ENCODE results near the gene SYT11.
"Not testable (repeated sequence)": the region's sequence is repeated elsewhere in the genome, so short reads cannot be mapped to it uniquely, and the experiment has no call there.

Gene SYT11, protein sequence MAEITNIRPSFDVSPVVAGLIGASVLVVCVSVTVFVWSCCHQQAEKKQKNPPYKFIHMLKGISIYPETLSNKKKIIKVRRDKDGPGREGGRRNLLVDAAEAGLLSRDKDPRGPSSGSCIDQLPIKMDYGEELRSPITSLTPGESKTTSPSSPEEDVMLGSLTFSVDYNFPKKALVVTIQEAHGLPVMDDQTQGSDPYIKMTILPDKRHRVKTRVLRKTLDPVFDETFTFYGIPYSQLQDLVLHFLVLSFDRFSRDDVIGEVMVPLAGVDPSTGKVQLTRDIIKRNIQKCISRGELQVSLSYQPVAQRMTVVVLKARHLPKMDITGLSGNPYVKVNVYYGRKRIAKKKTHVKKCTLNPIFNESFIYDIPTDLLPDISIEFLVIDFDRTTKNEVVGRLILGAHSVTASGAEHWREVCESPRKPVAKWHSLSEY

DNA sequence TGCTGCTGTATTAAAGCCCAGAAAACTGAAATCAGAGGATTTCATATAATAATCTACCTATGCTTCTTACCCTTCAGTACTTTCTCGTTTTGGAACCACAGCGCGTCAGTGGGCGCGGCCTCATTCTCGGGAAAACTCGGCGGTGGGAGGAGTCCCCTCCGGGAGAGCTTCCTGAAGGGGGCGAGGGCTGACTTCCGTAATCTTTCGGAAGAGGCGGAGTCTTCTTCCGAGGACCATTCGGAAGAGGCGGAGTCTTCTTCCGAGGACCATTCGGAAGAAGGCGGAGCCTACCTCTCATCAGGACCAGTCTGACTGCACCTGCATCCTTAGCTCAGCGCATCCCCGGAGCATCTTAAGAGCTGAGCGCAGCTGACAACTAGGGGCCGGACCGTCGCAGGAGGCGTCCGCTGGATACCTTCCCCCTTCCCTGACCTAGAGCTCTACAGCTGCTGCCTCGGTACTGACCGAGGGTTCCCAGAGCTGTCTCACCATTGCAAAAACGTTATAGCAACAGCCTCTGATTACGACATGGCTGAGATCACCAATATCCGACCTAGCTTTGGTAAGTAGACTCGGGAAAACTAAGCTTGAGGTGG lies at the start of gene SYT11:
Gene SYT11, plus strand, starts transcription at position 334 of the 596 bp plus-strand sequence. Its CDS starts 195 bp downstream, at position 529.
- peak; percentile 85 for DNase-seq (ENCODE audit: low spot score)

DNA sequence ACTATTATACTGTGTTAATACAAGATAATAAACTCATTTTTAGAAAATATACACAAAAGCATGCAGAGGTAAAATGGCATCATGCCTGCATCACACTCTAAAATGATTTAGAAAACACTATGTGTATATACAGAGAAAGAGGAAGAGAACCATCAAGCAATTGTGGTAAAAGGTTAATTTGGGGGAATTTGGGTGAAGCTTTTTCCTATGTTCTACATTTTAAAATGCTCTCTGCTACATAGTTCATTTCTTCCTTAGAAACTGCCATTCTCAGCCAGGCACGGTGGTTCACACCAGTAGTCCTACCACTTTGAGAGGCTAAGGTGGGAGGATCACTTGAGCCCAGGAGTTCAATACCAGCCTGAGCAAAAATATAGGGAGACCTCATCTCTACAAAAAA lies 46.5 kb upstream of the SYT11 start:
- no peak for DNase-seq (ENCODE audit: low spot score)

DNA sequence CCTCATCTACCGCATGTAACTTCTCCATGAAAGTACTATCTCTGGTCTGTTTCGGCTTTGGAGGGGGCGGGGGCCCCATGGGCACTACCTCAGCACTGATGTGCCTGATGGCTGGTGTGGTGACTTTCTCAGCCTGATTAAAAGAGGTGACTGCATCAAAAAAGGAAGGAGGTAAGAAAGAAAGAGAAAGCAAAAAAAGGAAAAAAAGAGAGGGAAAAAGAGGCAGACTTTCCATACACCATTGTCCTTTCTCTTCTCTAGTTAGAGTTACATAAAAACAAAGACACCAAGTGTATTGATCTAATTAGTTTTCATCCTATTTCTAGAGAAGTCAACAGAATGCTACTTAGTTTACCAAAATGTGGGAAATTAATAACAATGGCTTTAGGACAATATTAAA lies 45.7 kb upstream of the SYT11 start:
- no peak for DNase-seq (ENCODE audit: low spot score)

DNA sequence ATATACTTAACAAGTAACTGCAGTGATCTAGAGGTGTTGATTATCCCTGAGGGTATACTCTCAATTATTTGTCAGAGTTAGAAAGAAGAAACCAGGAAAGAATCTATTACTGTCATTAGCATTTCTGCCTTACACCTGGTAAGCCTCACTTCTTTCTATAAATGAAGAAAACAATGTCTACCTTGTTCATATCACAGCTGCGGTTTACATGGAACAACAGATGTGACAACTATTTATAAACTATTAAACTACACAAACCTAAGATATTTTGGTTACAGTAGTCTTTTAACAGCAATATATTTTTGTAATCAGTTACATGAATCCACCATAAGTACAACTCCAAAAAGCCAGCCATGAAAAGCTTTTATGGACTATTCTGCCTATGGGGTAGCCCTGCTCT lies 43.0 kb upstream of the SYT11 start:
- DNase-seq (ENCODE audit: low spot score) = no peak

DNA sequence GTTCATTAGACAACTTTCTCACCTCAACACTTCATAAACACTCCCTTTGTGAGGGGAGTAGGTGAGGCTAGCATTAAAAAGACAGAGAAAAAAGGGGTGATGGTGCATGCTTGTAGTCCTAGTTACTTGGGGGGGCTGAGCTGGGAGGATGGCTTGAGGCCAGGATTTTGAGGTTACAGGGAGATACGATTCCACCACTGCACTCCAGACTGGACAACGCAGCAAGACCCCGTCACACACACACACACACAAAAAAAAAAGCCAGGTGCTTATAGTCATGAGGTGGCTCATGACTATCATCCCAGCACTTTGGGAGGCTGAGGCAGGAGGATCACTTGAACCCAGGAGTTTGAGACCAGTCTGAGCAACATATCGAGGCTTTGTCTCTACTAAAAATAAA lies 31.9 kb upstream of the SYT11 start:
- DNase-seq (ENCODE audit: low spot score) = no peak

DNA sequence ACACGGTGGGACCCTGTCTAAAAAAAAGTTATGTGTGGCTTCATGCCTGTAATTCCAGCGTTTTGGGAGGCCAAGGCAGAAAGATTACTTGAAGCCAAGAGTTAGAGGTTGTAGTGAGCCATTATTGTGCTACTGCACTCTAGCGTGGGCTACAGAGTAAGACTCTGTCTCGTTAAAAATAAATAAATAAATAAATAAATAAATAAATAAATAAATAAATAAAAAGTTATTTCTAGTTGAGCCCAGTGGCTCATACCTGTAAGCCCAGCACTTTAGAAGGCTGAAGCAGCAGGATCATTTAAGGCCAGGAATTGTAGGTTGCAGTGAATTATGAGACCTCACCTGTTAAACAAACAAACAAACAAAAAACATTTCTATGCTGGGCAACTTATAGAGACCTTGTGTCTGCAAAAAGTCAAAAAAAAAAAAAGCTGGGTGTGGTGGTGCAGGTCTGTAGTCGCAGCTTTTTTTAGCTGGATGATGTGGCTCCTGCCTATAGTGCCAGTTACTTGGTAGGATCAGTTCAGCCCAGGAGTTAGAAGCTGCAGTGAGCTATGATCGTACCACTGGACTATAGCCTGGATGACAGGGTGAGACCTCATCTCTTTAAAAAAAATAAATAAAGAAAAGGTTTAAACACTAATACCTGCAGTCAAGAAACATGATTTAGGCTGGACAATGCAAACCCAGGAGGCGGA lies 27.9 kb upstream of the SYT11 start:
- no peak for DNase-seq (ENCODE audit: low spot score)

DNA sequence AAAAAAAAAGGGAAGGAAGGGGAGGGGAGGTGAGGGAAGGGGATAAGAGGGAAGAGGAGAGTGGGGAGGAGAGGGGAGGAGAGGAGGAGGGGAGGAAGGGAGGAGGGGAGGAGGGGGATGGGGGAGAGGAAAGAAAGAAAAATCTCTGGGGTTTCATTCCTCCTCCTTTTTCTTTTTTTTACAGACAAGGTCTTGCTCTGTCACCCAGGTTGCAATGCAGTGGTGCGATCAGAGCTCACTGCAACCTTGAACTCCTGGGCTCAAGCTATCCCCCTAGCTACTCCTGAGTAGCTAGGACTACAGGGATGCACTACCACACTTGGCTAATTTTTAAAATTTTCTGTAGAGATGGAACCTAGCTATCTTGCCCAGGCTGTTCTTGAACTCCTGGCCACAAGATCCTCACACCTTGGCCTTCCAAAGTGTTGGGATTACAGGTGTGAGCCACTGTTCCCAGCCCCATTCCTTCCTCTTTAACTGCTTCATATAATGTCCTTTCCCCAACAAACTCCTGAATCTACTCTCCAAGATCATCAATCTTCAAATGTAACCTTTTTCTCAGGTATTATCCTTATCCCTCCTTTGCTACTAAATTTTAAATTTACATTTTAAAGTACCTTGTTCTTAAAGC lies 25.6 kb upstream of the SYT11 start:
- no peak for DNase-seq (ENCODE audit: low spot score)

DNA sequence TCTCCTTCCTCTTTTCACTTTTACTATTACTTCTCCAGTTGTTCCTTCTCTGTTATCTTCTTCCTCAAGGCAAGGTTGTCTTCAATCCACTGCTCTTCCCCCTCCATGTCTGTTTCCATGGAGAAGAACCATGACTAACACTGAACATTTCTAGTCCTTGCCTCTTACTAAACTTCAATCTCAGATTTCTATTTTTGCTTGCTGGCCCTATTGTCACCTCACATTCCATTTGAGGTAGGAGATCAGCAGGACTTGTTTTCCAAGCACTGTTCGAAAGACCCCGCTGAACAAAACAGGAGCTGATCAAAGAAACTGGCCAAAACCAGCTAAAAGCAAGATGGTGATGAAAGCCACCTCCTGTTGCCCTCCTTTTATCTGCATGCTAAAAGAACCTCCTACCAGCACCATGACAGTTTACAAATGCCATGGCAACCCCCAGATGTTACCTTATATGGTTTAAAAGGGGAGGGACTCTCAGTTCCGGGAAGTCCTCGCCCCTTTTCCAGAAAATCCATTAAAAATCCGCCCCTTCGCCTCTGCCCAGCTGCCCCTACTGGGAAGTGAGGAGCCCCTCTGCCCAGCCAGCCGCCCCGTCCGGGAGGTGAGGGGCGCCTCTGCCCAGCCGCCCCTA lies 25.0 kb upstream of the SYT11 start:
- no peak for DNase-seq (ENCODE audit: low spot score)

DNA sequence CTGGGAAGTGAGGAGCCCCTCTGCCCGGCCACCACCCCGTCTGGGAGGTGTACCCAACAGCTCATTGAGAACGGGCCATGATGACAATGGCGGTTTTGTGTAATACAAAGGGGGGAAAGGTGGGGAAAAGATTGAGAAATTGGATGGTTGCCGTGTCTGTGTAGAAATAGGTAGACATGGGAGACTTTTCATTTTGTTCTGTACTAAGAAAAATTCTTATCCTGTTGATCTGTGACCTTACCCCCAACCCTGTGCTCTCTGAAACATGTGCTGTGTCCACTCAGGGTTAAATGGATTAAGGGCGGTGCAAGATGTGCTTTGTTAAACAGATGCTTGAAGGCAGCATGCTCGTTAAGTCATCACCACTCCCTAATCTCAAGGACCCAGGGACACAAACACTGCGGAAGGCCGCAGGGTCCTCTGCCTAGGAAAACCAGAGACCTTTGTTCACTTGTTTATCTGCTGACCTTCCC lies 24.4 kb upstream of the SYT11 start:
- DNase-seq (ENCODE audit: low spot score) = not testable (repeated sequence)

DNA sequence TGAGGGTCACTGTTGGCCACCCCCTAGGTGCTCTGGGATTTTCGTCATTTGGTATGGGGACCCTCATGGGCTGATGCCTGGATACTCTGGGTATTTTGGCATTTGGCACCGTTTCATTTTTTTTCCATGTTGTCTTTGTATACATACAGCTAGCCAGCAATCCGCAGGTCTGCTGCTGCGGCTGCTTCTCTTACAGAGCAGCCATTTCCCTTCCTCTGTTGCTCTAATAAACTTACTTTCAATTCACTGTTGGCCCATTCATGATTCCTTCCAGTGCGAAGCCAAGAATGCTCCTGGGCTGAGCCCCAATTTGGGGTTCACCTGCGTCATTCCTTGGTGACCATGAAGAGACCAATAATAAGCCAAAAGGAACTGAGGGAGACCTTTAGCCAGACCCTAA lies 23.8 kb upstream of the SYT11 start:
- DNase-seq (ENCODE audit: low spot score) = no peak

DNA sequence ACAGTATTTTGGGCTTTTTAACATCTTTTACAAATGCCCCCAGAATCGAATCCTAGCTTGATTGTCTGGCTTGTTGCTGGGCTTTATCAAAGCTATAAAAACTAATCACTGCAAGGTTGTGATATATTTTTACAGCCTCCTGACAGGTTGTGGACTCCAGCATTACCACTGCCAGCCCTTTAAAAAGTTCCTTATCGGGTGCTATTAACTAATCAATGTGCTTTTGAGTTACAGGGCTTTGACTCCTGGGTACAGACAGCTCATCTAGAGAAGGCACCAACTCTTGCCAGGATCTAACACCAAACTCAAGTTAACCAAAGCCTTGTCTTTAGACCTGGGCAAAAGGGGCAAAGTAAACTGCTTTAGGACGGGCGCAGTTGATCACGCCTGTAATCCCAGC lies 19.0 kb upstream of the SYT11 start:
- no peak for DNase-seq (ENCODE audit: low spot score)

DNA sequence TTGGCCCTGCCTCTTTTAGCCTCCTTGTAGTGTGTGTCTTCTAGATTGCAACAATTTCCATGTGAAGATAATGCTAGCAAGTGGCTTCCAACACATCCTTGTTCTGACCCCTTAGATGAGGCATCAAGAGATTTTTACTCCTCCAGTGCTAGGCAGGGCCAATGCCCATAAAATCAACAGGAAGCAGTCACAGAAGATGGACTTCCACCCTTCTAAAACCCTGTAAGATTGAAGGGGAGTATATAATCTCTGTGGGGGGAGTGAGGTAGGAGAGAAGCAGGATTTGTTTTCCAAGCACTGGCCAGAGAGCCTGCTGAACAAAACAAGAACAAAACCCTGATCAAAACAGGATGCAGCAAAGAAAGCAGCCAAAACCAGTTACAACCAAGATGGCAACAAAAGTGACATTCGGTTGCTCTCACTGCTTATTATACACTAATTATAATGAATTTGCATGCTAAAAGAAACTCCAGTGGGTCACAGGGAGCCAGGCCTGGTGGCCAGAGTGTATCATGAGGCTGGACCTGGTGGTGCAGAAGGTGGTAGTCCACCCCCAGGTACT lies 14.4 kb upstream of the SYT11 start:
- DNase-seq (ENCODE audit: low spot score) = no peak

DNA sequence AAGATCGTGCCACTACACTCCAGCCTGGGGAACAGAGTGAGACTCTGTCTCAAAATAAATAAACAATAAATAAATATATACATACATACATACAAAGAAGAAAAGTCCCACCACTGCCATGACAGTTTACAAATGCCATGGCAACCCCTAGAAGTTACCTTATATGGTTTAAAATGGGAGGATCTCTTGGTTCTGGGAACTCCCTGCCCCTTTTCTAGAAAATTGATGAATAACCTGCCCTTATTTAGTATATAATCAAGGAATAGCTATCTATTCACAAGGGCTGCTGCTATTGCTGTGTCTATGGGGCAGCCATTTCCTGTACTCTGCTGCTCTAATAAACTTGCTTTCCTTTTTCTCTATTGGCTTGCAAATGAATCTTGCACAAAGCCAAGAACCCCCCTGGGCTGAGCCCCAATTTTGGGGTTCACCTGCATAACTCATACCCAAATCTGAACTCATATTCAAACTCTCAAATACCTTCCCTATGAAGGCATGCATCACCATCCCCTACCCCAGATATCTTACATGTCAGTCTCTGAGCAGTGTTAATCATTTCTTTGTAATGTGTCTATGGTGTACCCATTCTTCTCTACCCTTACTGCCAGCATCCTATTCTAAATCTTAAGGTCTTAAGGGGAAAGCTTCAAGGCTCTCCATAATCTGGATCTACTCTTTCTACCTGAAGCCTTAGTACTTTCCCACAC lies 11.4 kb upstream of the SYT11 start:
- DNase-seq (ENCODE audit: low spot score) = no peak

DNA sequence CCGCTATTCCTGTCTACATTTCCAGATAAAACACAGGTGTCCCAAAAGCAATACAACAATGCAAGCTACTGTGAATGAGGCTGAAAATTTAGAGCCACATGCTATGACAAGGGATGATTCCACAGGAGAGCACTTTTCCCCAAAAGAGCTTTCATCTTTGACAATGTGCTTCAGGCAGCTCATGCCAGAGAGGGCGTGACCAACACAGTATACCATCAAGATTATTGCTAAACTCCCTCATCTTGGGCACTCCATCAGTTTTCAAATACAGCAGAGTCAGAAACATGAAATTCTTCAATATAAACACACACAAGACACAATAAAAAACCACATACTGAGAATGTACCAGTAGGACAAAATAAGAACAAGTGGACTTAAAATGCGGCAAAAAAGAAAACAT lies 9.0 kb upstream of the SYT11 start:
- no peak for DNase-seq (ENCODE audit: low spot score)

DNA sequence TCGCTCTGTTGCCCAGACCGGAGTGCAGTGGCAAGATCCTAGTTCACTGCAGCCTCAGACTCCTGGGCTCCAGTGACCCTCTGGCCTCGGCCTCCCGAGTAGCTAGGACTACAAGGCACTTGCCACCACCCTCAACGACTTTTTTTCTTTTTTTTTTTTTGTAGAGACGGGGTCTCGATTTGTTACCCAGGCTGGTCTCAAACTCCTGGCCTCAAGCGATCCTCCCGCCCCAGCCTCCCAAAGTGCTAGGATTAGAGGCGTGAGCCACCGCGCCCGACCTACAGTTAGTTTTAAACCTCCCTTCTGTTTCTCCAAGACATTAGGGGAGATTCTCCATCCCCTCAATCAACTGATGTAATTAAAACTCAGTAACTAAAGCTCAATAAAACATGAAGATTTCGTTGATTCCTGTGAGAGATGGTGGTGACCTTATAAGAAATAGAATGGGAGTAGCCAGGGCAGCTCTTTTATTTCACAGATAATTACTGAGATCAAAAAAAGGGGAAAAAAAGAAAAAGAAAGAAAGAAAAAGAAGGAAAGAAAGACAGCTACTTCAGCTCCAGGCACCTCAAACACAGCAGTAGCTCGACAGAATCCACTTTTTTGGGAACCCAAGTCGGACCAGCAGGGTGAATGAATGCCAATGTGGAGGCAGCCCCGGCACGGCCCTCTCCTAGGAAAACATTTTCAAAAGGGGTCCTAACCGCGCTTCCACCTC lies 3.0 kb upstream of the SYT11 start:
- no peak for DNase-seq (ENCODE audit: low spot score)

DNA sequence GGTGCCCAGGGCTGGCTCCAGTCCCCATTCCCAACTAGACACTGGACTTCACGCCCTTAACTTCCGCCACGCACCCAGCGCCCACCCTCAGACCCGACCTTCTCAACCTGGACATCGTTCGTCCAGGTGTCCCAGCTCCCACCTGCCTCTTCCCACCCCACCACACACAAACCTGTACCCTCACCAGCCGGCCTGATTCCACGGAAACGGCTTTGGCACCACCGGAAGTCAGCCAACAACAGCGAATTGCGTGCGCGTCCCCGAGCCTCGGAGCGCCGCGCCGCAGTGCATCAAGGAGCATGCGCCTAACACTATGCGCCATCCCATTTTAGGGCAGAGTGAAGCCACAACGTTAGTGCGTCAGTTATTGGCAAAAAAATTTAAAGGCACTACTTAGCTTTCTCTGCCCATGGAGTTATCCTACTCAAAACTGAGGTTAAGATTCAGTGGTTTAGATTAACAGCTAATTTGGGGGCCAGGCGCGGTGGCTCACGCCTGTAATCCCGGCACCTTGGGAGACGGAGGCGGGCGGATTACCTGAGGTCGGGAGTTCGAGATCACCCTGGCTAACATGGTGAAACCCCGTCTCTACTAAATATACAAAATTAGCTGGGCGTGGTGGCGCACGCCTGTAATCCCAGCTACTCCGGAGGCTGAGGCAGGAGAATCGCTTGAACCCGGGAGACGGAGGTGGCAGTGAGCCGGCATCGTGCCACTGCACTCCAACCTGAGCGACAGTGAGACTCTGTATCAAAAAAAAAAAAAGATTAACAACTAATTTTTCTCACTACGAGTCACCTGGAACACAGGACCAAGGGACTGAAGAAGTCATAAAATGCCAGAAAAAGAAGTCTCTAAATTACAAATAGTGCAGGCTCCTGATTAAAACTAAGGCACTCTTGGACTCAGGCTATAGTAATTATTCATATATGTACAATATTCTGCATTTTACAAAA lies 2.1 kb upstream of the SYT11 start, which contains the start of gene GON4L:
Gene GON4L, minus strand, starts transcription at position 240 of the 956 bp plus-strand sequence. CDS start 3,434 bp downstream, outside the sequence.
- peak; percentile 92 for DNase-seq (ENCODE audit: low spot score)

DNA sequence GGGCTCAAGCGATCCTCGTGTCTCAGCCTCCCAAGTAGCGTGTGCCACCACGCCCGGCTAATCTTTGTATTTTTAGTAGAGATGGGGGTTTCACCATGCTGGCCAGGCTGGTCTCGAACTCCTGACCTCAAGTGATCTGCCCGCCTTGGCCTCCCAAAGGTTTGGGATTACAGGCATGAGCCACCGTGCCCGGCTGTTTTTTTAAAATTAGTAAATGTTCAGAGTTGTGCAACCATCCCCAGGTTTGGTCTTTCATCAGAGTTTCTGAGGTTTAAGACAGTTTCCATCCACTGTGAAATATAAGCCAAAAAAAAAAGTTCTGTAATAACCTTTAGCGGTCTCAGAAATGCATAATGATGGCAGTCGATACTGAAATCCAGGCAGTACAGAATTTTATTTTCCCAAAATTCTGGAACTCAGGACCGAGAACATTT lies 550 bp upstream of the SYT11 start:
- no peak for DNase-seq (ENCODE audit: low spot score)

DNA sequence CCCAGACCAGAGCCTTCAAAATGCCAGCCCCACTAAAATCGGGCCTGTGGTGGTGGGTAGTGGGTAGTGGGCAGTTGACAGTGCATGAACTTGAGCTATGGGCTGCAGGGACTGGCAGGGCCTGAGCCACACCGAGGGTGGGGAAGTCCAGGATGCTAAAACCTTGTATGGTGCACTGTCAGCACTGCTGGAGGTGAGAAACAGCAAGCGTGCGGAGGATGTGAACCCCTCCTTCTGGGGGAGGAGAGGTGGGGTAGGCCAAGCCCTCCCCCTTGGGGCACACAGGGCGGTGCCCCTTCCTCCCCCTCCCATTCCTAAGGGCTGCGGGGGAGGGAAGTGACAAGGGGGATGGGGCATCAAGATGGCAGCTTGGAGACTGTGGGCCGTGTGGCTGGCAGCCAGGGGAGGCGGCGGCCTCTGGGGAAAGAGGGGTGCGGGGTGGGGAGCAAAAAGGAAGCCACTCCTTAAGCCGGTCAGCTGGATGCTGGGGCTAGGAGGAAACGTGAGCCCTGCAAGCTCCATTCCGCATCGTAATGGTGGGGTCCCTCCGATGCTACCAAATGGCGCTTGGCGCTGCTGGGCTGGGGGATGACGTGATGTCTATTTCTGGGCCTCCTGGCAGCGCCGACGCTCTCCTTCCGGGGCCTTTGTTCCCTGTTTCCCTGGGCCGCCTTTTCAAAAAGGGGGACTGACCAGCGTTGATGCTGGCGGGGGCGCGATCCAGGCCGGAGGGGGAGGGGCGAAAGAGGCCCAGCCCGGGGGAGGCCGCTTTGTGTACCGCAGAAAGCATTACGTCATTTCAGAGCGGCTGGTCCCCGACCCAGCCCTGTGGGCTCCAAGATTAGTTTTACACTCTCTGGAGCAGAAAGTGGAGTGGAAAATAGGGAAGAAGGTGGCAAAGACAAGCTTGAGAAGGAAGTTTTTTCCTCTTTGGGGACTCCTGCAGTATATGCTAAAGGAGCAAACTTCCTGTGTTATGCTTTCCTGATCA lies 809 bp downstream of the SYT11 start:
- DNase-seq (ENCODE audit: low spot score) = peak; percentile 40
